ENCODE data around the gene CAMSAP1.

Gene CAMSAP1

GRCh38 chr9:135933114-135933513 lies 25.8 kb upstream of the CAMSAP1 start:
- no peaks in the 10 kb centered on the region for H3K9me3 ChIP-seq (ENCODE audit: insufficient read depth, low read length)
- TF ChIP-seq EZH2phosphoT487 (IDR thresholded peaks at IDR 0.05; ENCODE audit: low read depth) = no peak
- no peak for TF ChIP-seq CTCF (IDR thresholded peaks at IDR 0.05; ENCODE audit: low read depth, low read length)
- H4K20me1 ChIP-seq (ENCODE audit: insufficient read depth, low read length) = no peaks in the 10 kb centered on the region
- H3K27me3 ChIP-seq (ENCODE audit: low read depth, low read length) = no peaks in the 10 kb centered on the region
- no peak overlapping the region for H3K27ac ChIP-seq (ENCODE audit: low read length)
- H3K4me2 ChIP-seq (ENCODE audit: low read length) = no peak overlapping the region
- no peak overlapping the region for H2AFZ ChIP-seq (ENCODE audit: low read depth, low read length)
- H3K4me1 ChIP-seq (ENCODE audit: low read length) = no peaks in the 10 kb centered on the region
- H3K36me3 ChIP-seq (replicated peaks; ENCODE audit: low read depth, low read length) = peaks cover 28% of the 10 kb centered on the region
- no peaks in the 10 kb centered on the region for H3K79me2 ChIP-seq (ENCODE audit: low read length)
- H3K4me3 ChIP-seq (ENCODE audit: low read length) = no peak overlapping the region
- H3K9ac ChIP-seq (ENCODE audit: low read length) = no peak overlapping the region

GRCh38 chr9:135932656-135933055 lies 25.3 kb upstream of the CAMSAP1 start:
- Histone ChIP-seq H3K4me3 (ENCODE audit: low read length) (no peak overlapping the region), H2AFZ (ENCODE audit: low read depth, low read length) (no peak overlapping the region), H3K36me3 (replicated peaks; ENCODE audit: low read depth, low read length) (peaks cover 23% of the 10 kb centered on the region), H3K79me2 (ENCODE audit: low read length) (no peaks in the 10 kb centered on the region), H3K4me2 (ENCODE audit: low read length) (no peak overlapping the region), H3K27ac (ENCODE audit: low read length) (no peak overlapping the region), H4K20me1 (ENCODE audit: insufficient read depth, low read length) (no peaks in the 10 kb centered on the region), H3K9ac (ENCODE audit: low read length) (no peak overlapping the region), H3K27me3 (ENCODE audit: low read depth, low read length) (no peaks in the 10 kb centered on the region), H3K4me1 (ENCODE audit: low read length) (no peaks in the 10 kb centered on the region), H3K9me3 (ENCODE audit: insufficient read depth, low read length) (no peaks in the 10 kb centered on the region)
- TF ChIP-seq EZH2phosphoT487 (IDR thresholded peaks at IDR 0.05; ENCODE audit: low read depth) = no peak
- no peak for TF ChIP-seq CTCF (IDR thresholded peaks at IDR 0.05; ENCODE audit: low read depth, low read length)

GRCh38 chr9:135931349-135931820 lies 24.0 kb upstream of the CAMSAP1 start:
- Histone ChIP-seq H3K4me3 (ENCODE audit: low read length) (no peak overlapping the region), H3K79me2 (ENCODE audit: low read length) (no peaks in the 10 kb centered on the region), H2AFZ (ENCODE audit: low read depth, low read length) (no peak overlapping the region), H3K27ac (ENCODE audit: low read length) (no peak overlapping the region), H3K4me2 (ENCODE audit: low read length) (no peak overlapping the region), H3K36me3 (replicated peaks; ENCODE audit: low read depth, low read length) (peaks cover 16% of the 10 kb centered on the region), H3K4me1 (ENCODE audit: low read length) (no peaks in the 10 kb centered on the region), H3K27me3 (ENCODE audit: low read depth, low read length) (no peaks in the 10 kb centered on the region), H3K9me3 (ENCODE audit: insufficient read depth, low read length) (no peaks in the 10 kb centered on the region), H4K20me1 (ENCODE audit: insufficient read depth, low read length) (no peaks in the 10 kb centered on the region), H3K9ac (ENCODE audit: low read length) (no peak overlapping the region)
- TF ChIP-seq EZH2phosphoT487 (IDR thresholded peaks at IDR 0.05; ENCODE audit: low read depth) (no peak), CTCF (IDR thresholded peaks at IDR 0.05; ENCODE audit: low read depth, low read length) (no peak)

GRCh38 chr9:135930446-135931345 lies 23.4 kb upstream of the CAMSAP1 start:
- no peaks in the 10 kb centered on the region for H3K4me1 ChIP-seq (ENCODE audit: low read length)
- no peaks in the 10 kb centered on the region for H4K20me1 ChIP-seq (ENCODE audit: insufficient read depth, low read length)
- H3K27me3 ChIP-seq (ENCODE audit: low read depth, low read length) = no peaks in the 10 kb centered on the region
- peaks cover 11% of the 10 kb centered on the region for H3K36me3 ChIP-seq (replicated peaks; ENCODE audit: low read depth, low read length)
- H3K79me2 ChIP-seq (ENCODE audit: low read length) = no peaks in the 10 kb centered on the region
- no peak overlapping the region for H3K4me3 ChIP-seq (ENCODE audit: low read length)
- no peak for TF ChIP-seq CTCF (IDR thresholded peaks at IDR 0.05; ENCODE audit: low read depth, low read length)
- no peak for TF ChIP-seq EZH2phosphoT487 (IDR thresholded peaks at IDR 0.05; ENCODE audit: low read depth)
- H2AFZ ChIP-seq (ENCODE audit: low read depth, low read length) = no peak overlapping the region
- no peak overlapping the region for H3K4me2 ChIP-seq (ENCODE audit: low read length)
- H3K9ac ChIP-seq (ENCODE audit: low read length) = no peak overlapping the region
- no peak overlapping the region for H3K27ac ChIP-seq (ENCODE audit: low read length)
- no peaks in the 10 kb centered on the region for H3K9me3 ChIP-seq (ENCODE audit: insufficient read depth, low read length)

All from OCI-LY3 (cell line).